GM23338 (cell line): ENCODE measurements around the gene CHCHD6. TPM values are rescaled to one million over a fixed set of nuclear protein-coding genes. Genes with fewer than 3 reads are reported as not detected.

Source experiments
- ATAC-seq: fragments of 200-7000 bp; cut with Tn5 transposase; 3 replicates; pipeline ENCODE4 v1.9.1; 2020
- DNase-seq: peaks from one replicate; pipeline ENCODE4 v3.0.0-alpha.2; 2015; ENCODE audit warnings: low spot score
- H2AFZ ChIP-seq: fragments of 200-600 bp; sonication (generic); 2 replicates; pipeline ENCODE4 v1.8.0; 2016; ENCODE audit warnings: antibody characterized with exemption, mild to moderate bottlenecking, moderate library complexity
- H3F3A ChIP-seq: fragments of 200-600 bp; sonication (generic); replicated peaks from 2 replicates; pipeline ENCODE4 v1.8.0; 2017; ENCODE audit warnings: antibody characterized with exemption, mixed run types, low read depth
- H3K27ac ChIP-seq: fragments of 200-600 bp; sonication (generic); 2 replicates; pipeline ENCODE4 v1.6.1; 2016; ENCODE audit warnings: low read depth
- H3K27me3 ChIP-seq: fragments of 200-600 bp; sonication (generic); 2 replicates; pipeline ENCODE4 v1.8.0; 2016; ENCODE audit warnings: mild to moderate bottlenecking, mixed run types, moderate library complexity; ENCODE audit not compliant: insufficient read depth
- H3K36me3 ChIP-seq: fragments of 200-600 bp; sonication (generic); 2 replicates; pipeline ENCODE4 v1.8.0; 2016; ENCODE audit warnings: mild to moderate bottlenecking; ENCODE audit not compliant: insufficient read depth
- H3K4me1 ChIP-seq: fragments of 200-600 bp; sonication (generic); 2 replicates; pipeline ENCODE4 v1.8.0; 2016; ENCODE audit warnings: mild to moderate bottlenecking, moderate library complexity; ENCODE audit not compliant: insufficient read depth
- H3K4me2 ChIP-seq: fragments of 200-600 bp; sonication (generic); 2 replicates; pipeline ENCODE4 v1.7.1; 2017; ENCODE audit warnings: mixed run types
- H3K4me3 ChIP-seq: fragments of 200-600 bp; sonication (generic); 2 replicates; pipeline ENCODE4 v1.6.1; 2016; ENCODE audit warnings: mixed run types
- H3K79me2 ChIP-seq: fragments of 200-600 bp; sonication (generic); replicated peaks from 2 replicates; pipeline ENCODE4 v1.8.0; 2017; ENCODE audit warnings: mild to moderate bottlenecking; ENCODE audit not compliant: insufficient read depth
- H3K9me2 ChIP-seq: fragments of 200-600 bp; sonication (generic); 2 replicates; pipeline ENCODE4 v1.8.0; 2017; ENCODE audit not compliant: insufficient read depth
- H4K20me1 ChIP-seq: fragments of 200-600 bp; sonication (generic); replicated peaks from 2 replicates; pipeline ENCODE4 v1.8.0; 2017; ENCODE audit warnings: mild to moderate bottlenecking; ENCODE audit not compliant: insufficient read depth
- H3K27ac Mint-ChIP-seq: 2 replicates; pipeline ENCODE4 v1.8.0; 2020; ENCODE audit warnings: inconsistent platforms, mild to moderate bottlenecking, moderate library complexity, mixed read lengths
- H3K27me3 Mint-ChIP-seq: 3 replicates; pipeline ENCODE4 v1.8.0; 2022; ENCODE audit warnings: low read depth, mild to moderate bottlenecking, moderate library complexity, mixed read lengths, inconsistent platforms; ENCODE audit not compliant: insufficient read depth, poor library complexity
- H3K36me3 Mint-ChIP-seq: 3 replicates; pipeline ENCODE4 v1.8.0; 2021; ENCODE audit warnings: low read depth, mild to moderate bottlenecking, inconsistent platforms, moderate library complexity, mixed read lengths
- H3K4me1 Mint-ChIP-seq: 3 replicates; pipeline ENCODE4 v1.8.0; 2020; ENCODE audit warnings: mild to moderate bottlenecking, inconsistent platforms, mixed read lengths
- H3K4me3 Mint-ChIP-seq: 3 replicates; pipeline ENCODE4 v1.8.0; 2021; ENCODE audit warnings: moderate library complexity, mild to moderate bottlenecking, inconsistent platforms, mixed read lengths
- H3K9me3 Mint-ChIP-seq: 3 replicates; pipeline ENCODE4 v1.8.0; 2020; ENCODE audit warnings: moderate library complexity, mild to moderate bottlenecking, inconsistent platforms, mixed read lengths
- CREB1 ChIP-seq: fragments of 250-450 bp; sonication (Bioruptor Pico); IDR thresholded peaks from 2 replicates; pipeline ENCODE4 v1.5.0; 2020; ENCODE audit warnings: low read depth, mild to moderate bottlenecking, moderate library complexity
- EZH2 ChIP-seq: fragments of 200-600 bp; sonication (generic); IDR thresholded peaks from one replicate; pipeline ENCODE4 v1.8.0; 2017; ENCODE audit warnings: antibody characterized with exemption, mild to moderate bottlenecking, low read depth; ENCODE audit not compliant: unreplicated experiment
- EZH2phosphoT487 ChIP-seq: fragments of 200-600 bp; sonication (generic); IDR thresholded peaks from one replicate; pipeline ENCODE4 v1.8.1; 2018; ENCODE audit warnings: antibody characterized with exemption; ENCODE audit not compliant: unreplicated experiment
- JUNB ChIP-seq: IDR thresholded peaks from one replicate; pipeline ENCODE4 v1.6.1; 2016; ENCODE audit warnings: antibody characterized with exemption; ENCODE audit not compliant: unreplicated experiment
- NANOG ChIP-seq: IDR thresholded peaks from 2 replicates; pipeline ENCODE4 v1.6.1; 2016; ENCODE audit warnings: antibody characterized with exemption, borderline replicate concordance
- POLR2AphosphoS5 ChIP-seq: IDR thresholded peaks from 2 replicates; pipeline ENCODE4 v1.6.1; 2016; ENCODE audit warnings: antibody characterized with exemption, low read depth
- STAT1 ChIP-seq: IDR thresholded peaks from one replicate; pipeline ENCODE4 v1.6.1; 2016; ENCODE audit warnings: antibody characterized with exemption; ENCODE audit not compliant: unreplicated experiment
- ZNF114 ChIP-seq: fragments of 250-450 bp; sonication (Bioruptor Pico); IDR thresholded peaks from 2 replicates; pipeline ENCODE4 v1.5.0; 2020; ENCODE audit warnings: mild to moderate bottlenecking, moderate library complexity
- ZNF331 ChIP-seq: fragments of 250-450 bp; sonication (Bioruptor Pico); IDR thresholded peaks from 2 replicates; pipeline ENCODE4 v1.5.0; 2020; ENCODE audit warnings: low read depth, mild to moderate bottlenecking, moderate library complexity
- polyA plus RNA-seq: library from polyadenylated mRNA; unstranded; fragments of >200 nt; fragmentation: Nextera tagmentation; extraction: Ambion mirVana; gene quantifications from 2 replicates; pipeline ENCODE4 v1.2.1, GENCODE V29; 2016
- total RNA-seq: library from RNA; depleted of rRNA; stranded (reverse); fragments of >200 nt; shearing (Covaris generic); gene quantifications from 2 replicates; pipeline ENCODE4 v1.2.3, GENCODE V29; 2014
- TF ChIP-seq, protein P1 (sequence below): IDR thresholded peaks from 2 replicates; pipeline ENCODE4 v1.6.1; 2016; ENCODE audit warnings: antibody characterized with exemption
- TF ChIP-seq, protein P2 (sequence below): fragments of 250-450 bp; sonication (Bioruptor Pico); IDR thresholded peaks from 2 replicates; pipeline ENCODE4 v1.5.0; 2020; ENCODE audit warnings: mild to moderate bottlenecking, moderate library complexity
- TF ChIP-seq, protein P3 (sequence below), 2 experiments: fragments of 200-600 bp in 1 of 2; sonication (generic) in 1 of 2; conservative IDR thresholded peaks; 2 replicates each; pipeline versions ENCODE4 v1.5.1 to v1.6.1; 2016 to 2017; ENCODE audit warnings: antibody characterized with exemption in 2 of 2, low read depth in 2 of 2, mild to moderate bottlenecking in 2 of 2, moderate library complexity in 1 of 2
- TF ChIP-seq, protein P4 (sequence below): IDR thresholded peaks from one replicate; pipeline ENCODE4 v1.6.1; 2018; ENCODE audit warnings: antibody characterized with exemption; ENCODE audit not compliant: unreplicated experiment

Gene CHCHD6
- total and polyA plus RNA-seq, 2 experiments from 2014 or later = 28.8 to 43.0 TPM

DNA sequence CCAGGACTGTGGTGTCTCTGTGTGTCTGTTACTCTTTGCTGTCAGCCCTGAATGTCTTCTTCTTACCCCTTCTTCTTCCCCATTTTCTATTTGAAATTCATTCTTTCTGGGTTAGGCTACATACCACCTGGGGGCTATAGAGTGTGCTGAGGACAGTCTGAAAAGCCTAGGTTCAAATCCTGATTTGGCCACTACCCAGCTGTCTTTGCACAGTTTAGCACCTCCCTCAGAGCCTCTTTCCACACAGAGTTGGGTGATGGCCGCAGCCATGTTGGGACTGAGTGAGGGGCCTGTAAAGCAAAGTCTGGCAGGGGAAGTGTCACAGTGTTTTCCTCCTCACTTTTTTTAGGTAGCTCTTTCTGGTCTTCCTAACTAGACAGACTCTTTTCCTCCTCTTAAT, 113.7 kb downstream of the CHCHD6 start:
- H3K4me1 ChIP-seq = peaks cover 33% of the 10 kb centered on the region
- no peaks in the 10 kb centered on the region for H3K36me3 ChIP-seq
- no peak overlapping the region for H2AFZ ChIP-seq
- Mint-ChIP-seq H3K9me3 (peaks cover 13% of the 10 kb centered on the region; the same call in 2 of the 3 replicates), H3K27ac (peak overlapping the region; percentile 4; the same call in 1 of the 2 replicates), H3K36me3 (peaks cover 7% of the 10 kb centered on the region; the same call in 2 of the 3 replicates), H3K4me3 (peak overlapping the region; percentile 4; the same call in 1 of the 3 replicates), H3K27me3 (peaks cover 8% of the 10 kb centered on the region), H3K4me1 (peaks cover 39% of the 10 kb centered on the region)
- no peak overlapping the region for H3K27ac ChIP-seq
- H3K27me3 ChIP-seq = no peaks in the 10 kb centered on the region
- H3K79me2 ChIP-seq = peaks cover 21% of the 10 kb centered on the region
- H4K20me1 ChIP-seq = no peaks in the 10 kb centered on the region; the same call in none of the 2 replicates
- H3K4me3 ChIP-seq = no peak overlapping the region
- peaks cover 10% of the 10 kb centered on the region; the same call in 1 of the 2 replicates for H3K9me2 ChIP-seq
- H3F3A ChIP-seq = no peaks in the 10 kb centered on the region
- ATAC-seq (peak; percentile 16), DNase-seq (no peak)
- TF ChIP-seq JUNB (no peak), NANOG (no peak), CREB1 (no peak), POLR2AphosphoS5 (no peak), EZH2 (no peak), ZNF331 (no peak), EZH2phosphoT487 (no peak), ZNF114 (no peak), STAT1 (no peak)
- TF ChIP-seq, protein P1, sequence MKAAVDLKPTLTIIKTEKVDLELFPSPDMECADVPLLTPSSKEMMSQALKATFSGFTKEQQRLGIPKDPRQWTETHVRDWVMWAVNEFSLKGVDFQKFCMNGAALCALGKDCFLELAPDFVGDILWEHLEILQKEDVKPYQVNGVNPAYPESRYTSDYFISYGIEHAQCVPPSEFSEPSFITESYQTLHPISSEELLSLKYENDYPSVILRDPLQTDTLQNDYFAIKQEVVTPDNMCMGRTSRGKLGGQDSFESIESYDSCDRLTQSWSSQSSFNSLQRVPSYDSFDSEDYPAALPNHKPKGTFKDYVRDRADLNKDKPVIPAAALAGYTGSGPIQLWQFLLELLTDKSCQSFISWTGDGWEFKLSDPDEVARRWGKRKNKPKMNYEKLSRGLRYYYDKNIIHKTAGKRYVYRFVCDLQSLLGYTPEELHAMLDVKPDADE = no peak
- TF ChIP-seq, protein P2, sequence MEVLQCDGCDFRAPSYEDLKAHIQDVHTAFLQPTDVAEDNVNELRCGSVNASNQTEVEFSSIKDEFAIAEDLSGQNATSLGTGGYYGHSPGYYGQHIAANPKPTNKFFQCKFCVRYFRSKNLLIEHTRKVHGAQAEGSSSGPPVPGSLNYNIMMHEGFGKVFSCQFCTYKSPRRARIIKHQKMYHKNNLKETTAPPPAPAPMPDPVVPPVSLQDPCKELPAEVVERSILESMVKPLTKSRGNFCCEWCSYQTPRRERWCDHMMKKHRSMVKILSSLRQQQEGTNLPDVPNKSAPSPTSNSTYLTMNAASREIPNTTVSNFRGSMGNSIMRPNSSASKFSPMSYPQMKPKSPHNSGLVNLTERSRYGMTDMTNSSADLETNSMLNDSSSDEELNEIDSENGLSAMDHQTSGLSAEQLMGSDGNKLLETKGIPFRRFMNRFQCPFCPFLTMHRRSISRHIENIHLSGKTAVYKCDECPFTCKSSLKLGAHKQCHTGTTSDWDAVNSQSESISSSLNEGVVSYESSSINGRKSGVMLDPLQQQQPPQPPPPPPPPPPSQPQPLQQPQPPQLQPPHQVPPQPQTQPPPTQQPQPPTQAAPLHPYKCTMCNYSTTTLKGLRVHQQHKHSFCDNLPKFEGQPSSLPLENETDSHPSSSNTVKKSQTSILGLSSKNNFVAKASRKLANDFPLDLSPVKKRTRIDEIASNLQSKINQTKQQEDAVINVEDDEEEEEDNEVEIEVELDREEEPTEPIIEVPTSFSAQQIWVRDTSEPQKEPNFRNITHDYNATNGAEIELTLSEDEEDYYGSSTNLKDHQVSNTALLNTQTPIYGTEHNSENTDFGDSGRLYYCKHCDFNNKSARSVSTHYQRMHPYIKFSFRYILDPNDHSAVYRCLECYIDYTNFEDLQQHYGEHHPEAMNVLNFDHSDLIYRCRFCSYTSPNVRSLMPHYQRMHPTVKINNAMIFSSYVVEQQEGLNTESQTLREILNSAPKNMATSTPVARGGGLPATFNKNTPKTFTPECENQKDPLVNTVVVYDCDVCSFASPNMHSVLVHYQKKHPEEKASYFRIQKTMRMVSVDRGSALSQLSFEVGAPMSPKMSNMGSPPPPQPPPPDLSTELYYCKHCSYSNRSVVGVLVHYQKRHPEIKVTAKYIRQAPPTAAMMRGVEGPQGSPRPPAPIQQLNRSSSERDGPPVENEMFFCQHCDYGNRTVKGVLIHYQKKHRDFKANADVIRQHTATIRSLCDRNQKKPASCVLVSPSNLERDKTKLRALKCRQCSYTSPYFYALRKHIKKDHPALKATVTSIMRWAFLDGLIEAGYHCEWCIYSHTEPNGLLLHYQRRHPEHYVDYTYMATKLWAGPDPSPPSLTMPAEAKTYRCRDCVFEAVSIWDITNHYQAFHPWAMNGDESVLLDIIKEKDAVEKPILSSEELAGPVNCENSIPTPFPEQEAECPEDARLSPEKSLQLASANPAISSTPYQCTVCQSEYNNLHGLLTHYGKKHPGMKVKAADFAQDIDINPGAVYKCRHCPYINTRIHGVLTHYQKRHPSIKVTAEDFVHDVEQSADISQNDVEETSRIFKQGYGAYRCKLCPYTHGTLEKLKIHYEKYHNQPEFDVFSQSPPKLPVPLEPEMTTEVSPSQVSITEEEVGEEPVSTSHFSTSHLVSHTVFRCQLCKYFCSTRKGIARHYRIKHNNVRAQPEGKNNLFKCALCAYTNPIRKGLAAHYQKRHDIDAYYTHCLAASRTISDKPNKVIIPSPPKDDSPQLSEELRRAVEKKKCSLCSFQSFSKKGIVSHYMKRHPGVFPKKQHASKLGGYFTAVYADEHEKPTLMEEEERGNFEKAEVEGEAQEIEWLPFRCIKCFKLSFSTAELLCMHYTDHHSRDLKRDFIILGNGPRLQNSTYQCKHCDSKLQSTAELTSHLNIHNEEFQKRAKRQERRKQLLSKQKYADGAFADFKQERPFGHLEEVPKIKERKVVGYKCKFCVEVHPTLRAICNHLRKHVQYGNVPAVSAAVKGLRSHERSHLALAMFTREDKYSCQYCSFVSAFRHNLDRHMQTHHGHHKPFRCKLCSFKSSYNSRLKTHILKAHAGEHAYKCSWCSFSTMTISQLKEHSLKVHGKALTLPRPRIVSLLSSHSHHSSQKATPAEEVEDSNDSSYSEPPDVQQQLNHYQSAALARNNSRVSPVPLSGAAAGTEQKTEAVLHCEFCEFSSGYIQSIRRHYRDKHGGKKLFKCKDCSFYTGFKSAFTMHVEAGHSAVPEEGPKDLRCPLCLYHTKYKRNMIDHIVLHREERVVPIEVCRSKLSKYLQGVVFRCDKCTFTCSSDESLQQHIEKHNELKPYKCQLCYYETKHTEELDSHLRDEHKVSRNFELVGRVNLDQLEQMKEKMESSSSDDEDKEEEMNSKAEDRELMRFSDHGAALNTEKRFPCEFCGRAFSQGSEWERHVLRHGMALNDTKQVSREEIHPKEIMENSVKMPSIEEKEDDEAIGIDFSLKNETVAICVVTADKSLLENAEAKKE = no peak
- TF ChIP-seq, protein P3, sequence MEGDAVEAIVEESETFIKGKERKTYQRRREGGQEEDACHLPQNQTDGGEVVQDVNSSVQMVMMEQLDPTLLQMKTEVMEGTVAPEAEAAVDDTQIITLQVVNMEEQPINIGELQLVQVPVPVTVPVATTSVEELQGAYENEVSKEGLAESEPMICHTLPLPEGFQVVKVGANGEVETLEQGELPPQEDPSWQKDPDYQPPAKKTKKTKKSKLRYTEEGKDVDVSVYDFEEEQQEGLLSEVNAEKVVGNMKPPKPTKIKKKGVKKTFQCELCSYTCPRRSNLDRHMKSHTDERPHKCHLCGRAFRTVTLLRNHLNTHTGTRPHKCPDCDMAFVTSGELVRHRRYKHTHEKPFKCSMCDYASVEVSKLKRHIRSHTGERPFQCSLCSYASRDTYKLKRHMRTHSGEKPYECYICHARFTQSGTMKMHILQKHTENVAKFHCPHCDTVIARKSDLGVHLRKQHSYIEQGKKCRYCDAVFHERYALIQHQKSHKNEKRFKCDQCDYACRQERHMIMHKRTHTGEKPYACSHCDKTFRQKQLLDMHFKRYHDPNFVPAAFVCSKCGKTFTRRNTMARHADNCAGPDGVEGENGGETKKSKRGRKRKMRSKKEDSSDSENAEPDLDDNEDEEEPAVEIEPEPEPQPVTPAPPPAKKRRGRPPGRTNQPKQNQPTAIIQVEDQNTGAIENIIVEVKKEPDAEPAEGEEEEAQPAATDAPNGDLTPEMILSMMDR (conservative IDR thresholded peaks at IDR 0.05; ENCODE audit: low read depth in 2 of 2) = no peak
- TF ChIP-seq, protein P4, sequence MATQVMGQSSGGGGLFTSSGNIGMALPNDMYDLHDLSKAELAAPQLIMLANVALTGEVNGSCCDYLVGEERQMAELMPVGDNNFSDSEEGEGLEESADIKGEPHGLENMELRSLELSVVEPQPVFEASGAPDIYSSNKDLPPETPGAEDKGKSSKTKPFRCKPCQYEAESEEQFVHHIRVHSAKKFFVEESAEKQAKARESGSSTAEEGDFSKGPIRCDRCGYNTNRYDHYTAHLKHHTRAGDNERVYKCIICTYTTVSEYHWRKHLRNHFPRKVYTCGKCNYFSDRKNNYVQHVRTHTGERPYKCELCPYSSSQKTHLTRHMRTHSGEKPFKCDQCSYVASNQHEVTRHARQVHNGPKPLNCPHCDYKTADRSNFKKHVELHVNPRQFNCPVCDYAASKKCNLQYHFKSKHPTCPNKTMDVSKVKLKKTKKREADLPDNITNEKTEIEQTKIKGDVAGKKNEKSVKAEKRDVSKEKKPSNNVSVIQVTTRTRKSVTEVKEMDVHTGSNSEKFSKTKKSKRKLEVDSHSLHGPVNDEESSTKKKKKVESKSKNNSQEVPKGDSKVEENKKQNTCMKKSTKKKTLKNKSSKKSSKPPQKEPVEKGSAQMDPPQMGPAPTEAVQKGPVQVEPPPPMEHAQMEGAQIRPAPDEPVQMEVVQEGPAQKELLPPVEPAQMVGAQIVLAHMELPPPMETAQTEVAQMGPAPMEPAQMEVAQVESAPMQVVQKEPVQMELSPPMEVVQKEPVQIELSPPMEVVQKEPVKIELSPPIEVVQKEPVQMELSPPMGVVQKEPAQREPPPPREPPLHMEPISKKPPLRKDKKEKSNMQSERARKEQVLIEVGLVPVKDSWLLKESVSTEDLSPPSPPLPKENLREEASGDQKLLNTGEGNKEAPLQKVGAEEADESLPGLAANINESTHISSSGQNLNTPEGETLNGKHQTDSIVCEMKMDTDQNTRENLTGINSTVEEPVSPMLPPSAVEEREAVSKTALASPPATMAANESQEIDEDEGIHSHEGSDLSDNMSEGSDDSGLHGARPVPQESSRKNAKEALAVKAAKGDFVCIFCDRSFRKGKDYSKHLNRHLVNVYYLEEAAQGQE = no peak
- H3K4me2 ChIP-seq = peak overlapping the region; percentile 13
